ENCODE measurements around the gene GH2.
"Not testable (repeated sequence)": the region's sequence is repeated elsewhere in the genome, so short reads cannot be mapped to it uniquely, and the experiment has no call there.

Gene GH2

DNA sequence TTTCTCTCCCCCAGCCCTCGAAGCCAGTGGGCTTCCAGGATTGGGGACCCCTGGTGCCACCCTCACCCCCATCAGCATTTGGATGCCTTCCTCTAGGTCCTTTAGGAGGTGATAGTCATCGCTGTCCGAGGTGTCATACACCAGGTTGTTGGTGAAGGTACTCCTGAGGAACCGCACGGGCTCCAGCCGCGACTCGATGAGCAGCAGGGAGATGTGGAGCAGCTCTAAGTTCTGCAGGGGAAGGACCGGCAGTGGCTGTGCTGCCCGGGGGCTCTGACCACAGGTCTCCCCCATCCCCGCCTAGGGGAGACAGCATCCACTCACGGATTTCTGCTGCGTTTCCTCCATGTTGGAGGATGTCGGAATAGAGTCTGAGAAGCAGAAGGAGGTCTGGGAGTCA lies 28.4 kb upstream of the GH2 start:
- no peak for DNase-seq

DNA sequence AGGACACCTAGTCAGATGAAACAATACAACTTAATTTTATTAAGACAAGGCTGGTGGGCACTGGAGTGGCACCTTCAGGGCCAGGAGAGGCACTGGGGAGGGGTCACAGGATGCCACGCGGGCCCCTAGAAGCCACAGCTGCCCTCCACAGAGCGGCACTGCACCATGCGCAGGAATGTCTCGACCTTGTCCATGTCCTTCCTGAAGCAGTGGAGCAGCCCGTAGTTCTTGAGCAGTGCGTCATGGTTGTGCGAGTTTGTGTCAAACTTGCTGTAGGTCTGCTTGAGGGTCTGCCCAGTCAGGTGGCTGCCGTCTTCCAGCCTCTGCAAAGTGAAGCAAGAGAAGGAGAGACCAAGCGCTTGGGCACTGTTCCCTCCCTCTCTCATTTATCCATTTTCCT lies 27.8 kb upstream of the GH2 start:
- DNase-seq = not testable (repeated sequence)

DNA sequence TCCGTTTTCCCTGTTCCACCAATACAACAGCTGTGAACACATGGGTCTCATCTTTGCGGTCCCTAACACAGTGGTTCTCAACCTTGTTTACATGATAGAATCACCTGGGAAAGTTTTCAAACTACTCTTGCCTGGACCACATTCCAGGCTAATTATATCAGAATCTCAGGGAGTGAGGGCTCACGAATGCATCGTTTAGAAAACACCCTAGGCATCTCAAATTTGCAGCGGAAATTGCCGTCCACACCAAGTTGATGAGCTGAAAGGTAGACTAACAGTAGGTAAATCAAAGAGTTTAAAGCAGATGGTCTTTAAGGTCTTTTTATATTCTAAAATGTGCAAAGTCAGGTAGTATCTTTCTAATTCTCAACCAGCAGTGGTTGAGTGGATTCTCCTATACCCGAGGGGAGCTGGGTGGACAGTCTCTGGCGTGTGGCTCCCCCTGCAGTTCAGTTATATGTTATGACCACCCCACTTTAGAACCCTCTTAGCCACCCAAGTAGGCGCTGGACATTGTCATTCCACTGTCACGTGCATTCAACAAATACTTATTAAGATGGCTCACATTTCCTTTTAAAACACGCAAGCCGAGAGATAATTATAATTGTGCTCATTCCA lies 25.5 kb upstream of the GH2 start:
- DNase-seq = peak in 1 of 2 experiments; percentile 8

DNA sequence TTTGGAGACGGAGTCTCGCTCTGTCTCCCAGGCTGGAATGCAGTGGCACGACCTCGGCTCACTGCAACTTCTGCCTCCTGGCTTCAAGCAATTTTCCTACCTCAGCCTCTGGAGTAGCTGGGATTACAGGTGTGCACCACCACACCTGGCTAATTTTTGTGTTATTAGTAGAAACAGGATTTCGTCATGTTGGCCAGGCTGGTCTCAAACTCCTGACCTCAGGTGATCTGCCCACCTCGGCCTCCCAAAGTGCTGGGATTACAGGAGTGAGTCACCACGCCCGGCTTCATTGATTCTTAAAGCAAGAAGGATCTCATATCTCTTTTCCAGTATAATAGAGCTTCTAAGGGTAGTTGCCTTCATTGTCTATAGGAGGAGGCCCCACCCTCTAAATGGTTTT lies 23.1 kb upstream of the GH2 start:
- not testable (repeated sequence) for DNase-seq

DNA sequence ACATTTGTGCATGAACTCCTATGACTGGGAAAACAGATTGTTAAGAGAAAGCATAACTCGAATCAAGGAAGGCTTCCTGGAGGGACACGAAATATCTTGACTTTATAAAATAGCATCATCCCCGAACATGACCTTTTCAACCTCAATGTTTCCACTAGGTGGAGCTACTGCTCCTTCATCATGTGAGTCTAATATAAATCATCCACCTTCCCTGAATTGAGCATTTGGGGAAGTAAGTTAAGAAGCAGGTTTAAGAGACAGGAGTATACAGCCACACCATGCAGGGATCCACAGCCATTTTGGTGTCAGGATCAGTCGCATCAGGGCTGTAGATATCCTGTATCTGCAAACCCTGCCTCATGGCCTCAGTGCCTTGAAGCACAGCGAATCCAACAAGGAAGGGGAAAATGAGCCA lies 22.1 kb upstream of the GH2 start:
- not testable (repeated sequence) for DNase-seq

DNA sequence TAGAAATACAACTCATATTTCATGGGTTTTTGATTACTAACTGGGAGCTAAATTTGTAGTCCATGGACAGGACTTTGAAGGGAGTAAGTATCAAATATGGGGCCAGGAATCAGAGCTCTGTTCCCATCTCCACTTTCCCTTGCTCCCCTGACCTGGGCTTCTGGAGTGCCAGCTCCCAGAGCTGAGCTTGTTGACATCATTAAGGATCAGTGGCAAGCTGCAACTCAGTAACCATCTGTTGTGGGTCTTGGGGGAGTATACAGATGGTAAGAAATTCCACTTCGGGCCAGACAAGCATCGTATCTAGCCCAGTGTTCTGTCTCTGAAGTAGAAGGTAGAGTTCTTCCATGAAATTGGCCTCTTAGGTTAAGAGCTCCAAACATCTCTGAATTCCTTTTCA lies 20.2 kb upstream of the GH2 start:
- DNase-seq = not testable (repeated sequence)

DNA sequence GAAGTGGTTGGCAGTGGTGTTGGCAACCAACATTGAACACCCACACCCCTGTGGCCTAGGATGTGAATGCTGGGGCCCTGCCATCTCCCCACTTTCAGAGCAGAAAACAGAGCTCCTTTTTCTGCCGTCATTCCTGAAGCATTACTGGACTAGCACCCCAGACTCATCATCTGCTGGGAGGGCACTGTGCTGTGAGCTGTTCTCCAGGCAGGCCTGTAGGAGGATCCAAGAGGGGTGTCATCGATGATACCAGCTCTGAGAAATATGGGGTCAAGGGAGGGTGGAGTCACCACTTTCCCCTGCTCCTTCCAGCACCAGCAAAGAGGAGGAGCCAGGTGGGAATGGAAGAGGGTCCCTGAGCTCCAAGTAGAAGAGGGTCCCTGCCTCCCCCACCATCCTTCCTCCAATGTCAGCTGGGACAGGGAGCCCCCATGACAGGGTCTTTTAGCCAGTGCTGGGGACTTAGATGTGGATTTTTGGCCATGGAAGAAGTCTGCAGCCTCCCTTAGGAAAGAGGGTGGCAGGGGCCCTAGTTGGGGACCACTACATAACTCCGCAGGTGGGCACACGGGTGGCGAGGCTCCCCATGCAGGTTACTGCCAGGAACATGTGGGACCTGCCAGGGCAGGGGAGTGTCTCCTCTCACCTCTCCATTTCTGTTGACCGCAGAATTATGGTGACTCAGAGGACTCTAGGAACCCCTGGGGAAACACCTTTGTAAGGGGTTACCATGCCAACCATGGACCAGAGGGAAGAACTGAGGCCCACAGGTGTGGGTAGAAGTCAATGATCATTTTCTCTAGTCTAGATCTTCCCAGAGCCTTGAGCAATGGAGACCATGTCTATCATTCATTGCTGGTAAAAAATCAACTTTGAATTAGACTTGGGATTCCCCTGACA lies 17.4 kb upstream of the GH2 start:
- DNase-seq = not testable (repeated sequence)

DNA sequence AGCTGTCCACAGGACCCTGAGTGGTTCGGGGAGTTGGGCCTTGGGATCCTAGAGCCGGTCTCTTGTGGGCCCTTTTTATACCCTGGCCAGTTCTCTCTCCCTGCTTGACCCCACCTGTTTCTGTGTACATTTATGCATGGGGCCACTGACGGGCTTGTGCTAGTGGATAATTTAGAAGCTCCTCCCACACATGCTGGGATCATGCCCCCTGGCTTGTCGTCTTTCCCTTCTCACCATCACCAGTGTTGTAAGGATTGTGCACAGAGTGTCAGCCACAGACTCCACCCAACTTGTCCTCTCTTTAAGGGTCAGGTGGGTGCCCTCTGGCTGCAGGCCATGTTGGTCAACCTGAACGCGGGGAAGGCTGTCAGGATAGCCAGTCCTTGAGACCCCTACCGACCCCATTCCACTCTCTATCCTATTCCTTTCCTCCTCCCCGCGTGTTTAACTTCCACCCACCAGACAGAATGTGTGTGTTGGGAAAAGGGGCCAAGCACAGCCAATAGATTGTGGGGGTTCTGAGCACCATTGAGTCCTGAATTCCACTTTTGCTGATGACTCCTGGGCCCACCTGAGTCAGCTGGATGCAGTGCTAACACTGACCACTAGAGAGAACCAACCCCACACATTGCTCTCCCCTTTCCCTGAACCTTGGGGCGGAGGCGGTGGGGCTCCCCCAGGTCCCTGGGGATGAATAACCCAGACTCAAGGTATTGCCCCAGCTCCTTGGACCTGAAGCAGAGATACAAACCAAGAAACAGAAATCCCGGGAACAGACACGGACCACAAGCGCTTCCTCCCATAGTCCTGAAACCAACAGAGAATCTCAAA lies 15.0 kb upstream of the GH2 start, which contains the start of gene CSH1:
Gene CSH1 (minus strand): TSS at position 51 of the 831 bp plus-strand sequence. CDS start 63 bp downstream, outside the sequence.
- not testable (repeated sequence) for DNase-seq

DNA sequence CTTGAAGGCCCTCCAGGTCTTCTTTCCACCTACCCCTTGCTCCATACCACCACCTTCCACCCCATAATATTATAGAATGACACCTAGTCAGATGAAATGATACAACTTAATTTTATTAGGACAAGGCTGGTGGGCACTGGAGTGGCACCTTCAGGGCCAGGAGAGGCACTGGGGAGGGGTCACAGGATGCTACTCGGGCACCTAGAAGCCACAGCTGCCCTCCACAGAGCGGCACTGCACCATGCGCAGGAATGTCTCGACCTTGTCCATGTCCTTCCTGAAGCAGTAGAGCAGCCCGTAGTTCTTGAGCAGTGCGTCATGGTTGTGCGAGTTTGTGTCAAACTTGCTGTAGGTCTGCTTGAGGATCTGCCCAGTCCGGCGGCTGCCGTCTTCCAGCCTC lies 13.1 kb upstream of the GH2 start:
- not testable (repeated sequence) for DNase-seq

DNA sequence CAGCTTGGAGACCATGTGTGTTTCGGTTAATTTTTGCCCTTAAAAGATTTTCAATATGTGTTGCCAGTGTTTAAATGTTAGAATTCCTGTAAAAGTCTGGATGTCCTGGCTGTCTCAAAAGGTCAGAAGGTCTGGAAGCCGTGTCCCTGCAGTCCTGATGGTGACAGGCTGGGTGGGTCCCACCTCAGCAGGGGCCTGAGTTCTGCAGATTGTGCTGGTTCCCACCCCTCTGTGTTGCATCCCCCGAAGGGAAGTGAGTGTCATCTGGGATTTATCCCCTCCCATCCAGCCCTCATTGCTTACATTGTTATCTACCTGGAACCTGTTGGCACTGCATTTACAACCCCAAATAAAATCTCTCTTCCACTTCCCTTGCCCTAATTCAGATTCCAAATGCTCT lies 12.3 kb upstream of the GH2 start:
- not testable (repeated sequence) for DNase-seq

DNA sequence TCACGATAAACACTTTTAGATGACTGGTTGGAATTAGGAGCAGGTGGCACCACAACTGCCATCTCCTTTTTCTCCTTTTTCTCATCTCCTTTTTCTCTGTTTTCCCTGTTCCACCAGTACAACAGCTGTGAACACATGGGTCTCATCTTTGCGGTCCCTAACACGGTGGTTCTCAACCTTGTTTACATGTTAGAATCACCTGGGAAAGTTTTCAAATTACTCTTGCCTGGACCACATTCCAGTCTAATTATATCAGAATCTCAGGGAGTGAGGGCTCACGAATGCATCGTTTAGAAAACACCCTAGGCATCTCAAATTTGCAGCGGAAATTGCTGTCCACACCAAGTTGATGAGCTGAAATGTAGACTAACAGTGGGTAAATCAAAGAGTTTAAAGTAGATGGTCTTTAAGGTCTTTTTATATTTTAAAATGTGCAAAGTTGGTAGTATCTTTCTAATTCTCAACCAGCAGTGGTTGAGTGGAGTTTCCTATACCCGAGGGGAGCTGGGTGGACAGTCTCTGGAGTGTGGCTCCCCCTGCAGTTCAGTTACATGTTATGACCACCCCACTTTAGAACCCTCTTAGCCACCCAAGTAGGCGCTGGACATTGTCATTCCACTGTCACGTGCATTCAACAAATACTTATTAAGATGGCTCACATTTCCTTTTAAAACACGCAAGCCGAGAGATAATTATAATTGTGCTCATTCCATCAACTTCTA lies 10.7 kb upstream of the GH2 start:
- not testable (repeated sequence) for DNase-seq

DNA sequence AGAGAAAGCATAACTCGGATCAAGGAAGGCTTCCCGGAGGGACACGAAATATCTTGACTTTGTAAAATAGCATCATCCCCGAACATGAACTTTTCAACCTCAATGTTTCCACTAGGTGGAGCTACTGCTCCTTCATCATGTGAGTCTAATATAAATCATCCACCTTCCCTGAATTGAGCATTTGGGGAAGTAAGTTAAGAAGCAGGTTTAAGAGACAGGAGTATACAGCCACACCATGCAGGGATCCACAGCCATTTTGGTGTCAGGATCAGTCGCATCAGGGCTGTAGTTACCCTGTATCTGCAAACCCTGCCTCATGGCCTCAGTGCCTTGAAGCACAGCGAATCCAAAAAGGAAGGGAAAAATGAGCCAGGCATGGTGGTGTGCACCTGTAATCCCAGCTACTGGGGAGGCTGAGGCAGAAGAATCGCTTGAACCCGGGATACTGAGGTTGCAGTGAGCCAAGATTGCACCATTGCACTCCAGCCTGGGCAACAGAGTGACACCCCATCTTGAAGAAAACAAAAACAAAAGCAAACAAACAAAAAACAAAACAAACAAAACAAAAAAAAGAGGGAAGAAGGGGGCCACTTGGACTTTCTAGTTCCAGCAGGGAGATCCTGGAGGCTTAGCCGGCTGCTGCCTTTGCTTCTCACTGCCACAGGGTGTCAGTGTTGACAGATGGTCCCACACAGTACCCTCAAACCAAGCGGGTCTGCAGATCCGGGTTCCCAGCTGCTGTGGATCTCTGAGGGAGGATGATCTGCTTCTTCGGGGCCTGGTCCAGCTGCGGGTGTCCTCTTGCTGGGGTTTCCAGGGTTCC lies 7.5 kb upstream of the GH2 start:
- peak in 1 of 2 experiments; percentile 29 for DNase-seq

DNA sequence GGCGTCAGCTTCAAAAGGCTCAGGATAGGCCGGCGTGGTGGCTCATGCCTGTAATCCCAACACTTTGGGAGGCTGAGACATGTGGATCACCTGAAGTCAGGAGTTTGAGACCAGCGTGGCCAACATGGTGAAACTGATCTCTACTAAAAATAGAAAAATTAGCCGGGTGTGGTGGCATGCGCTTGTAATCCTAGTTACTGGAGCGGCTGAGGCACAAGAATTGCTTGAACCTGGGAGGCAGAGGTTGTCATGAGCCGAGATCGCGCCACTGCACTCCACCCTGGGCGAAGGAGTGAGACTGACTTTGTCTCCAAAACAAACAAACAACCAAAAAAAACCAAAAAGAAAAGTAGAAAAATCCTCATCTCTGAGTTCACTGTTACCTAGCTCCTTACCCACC lies 3.4 kb upstream of the GH2 start:
- not testable (repeated sequence) for DNase-seq

DNA sequence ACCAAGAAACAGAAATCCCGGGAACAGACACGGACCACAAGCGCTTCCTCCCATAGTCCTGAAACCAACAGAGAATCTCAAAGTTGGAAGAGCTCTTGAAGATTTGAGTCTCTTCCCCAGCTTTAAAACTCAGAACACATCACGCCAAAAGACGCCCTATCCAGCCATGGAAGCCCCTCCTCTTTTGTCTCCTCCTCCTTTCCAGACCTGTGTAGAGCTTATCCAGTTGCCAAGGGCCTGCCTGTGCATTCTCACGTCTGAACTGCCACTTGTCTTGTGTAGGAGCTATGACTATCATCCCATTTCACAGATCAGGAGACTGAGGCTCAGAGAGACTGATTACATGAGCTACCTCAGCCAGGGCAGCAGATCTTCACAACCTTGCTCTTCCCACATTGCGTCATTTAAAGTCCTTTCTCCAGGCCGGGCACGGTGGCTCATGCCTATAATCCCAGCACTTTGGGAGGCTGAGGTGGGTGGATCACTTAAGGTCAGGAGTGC lies 932 bp upstream of the GH2 start:
- DNase-seq = not testable (repeated sequence)

DNA sequence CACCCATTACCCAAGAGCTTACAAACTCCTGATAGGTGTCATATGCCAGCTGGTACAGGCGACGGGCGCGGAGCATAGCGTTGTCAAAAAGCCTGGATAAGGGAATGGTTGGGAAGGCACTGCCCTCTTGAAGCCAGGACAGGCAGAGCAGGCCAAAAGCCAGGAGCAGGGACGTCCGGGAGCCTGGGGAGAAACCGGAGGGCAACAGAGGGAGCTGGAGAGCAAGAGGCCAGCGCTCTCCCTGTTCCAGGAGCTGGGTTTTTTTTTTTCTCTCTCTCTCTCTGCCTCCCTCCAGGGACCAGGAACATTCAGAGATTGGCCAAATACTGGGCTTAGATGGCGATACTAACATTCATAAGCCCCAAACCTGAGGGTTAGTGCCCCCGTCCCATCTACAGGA lies 407 bp downstream of the GH2 start:
- not testable (repeated sequence) for DNase-seq

DNA sequence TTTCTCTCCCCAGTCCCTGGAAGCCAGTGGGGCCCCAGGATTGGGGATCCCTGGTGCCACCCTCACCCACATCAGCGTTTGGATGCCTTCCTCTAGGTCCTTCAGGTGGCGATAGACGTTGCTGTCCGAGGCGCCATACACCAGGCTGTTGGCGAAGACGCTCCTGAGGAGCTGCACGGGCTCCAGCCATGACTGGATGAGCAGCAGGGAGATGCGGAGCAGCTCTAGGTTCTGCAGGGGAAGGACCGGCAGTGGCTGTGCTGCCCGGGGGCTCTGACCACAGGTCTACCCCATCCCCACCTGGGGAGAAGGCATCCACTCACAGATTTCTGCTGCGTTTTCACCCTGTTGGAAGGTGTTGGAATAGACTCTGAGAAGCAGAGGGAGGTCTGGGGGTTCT lies 1.0 kb downstream of the GH2 start:
- no peak for DNase-seq

DNA sequence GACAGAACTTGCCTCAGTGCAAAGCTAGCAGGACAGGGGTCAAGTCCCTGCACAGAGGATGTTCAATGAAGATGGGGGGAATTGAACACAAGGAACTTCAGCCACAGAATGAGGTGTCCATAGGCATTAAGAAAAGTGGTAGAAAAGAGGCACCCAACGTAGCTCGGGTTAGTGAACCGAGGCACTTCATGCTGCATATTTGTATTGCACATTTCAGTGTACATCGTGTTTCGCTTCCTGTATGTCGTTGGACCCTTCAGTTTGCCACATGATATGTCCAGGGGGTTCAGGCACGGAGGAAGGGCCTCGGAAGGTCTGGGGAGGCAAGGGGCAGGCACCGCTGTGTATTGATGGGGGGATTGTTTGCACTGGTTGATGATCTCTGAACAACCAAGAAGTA lies 3.3 kb downstream of the GH2 start:
- not testable (repeated sequence) for DNase-seq

DNA sequence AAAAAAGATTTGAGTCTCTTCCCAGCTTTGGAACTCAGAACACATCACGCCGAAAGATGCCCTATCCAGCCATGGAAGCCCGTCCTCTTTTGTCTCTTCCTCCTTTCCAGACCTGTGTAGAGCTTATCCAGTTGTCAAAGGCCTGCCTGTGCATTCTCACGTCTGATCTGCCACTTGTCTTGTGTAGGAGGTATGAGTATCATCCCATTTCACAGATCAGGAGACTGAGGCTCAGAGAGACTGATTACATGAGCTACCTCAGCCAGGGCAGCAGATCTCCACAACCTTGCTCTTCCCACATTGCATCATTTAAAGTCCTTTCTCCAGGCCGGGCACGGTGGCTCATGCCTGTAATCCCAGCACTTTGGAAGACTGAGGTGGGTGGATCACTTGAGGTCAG lies 7.1 kb downstream of the GH2 start:
- DNase-seq = not testable (repeated sequence)

DNA sequence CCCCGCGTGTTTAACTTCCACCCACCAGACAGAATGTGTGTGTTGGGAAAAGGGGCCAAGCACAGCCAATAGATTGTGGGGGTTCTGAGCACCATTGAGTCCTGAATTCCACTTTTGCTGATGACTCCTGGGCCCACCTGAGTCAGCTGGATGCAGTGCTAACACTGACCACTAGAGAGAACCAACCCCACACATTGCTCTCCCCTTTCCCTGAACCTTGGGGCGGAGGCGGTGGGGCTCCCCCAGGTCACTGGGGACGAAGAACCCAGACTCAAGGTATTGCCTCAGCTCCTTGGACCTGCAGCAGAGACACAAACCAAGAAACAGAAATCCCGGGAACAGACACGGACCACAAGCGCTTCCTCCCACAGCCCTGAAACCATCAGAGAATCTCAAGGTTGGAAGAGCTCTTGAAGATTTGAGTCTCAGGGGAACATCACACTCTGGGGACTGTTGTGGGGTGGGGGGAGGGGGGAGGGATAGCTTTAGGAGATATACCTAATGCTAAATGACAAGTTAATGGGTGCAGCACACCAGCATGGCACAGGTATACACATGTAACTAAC lies 7.6 kb downstream of the GH2 start:
- not testable (repeated sequence) for DNase-seq

DNA sequence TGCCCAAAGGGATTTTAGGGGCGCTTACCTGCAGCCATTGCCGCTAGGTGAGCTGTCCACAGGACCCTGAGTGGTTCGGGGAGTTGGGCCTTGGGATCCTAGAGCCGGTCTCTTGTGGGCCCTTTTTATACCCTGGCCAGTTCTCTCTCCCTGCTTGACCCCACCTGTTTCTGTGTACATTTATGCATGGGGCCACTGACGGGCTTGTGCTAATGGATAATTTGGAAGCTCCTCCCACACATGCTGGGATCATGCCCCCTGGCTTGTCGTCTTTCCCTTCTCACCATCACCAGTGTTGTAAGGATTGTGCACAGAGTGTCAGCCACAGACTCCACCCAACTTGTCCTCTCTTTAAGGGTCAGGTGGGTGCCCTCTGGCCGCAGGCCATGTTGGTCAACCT lies 8.2 kb downstream of the GH2 start, which contains the start of gene CSH2:
Gene CSH2 (minus strand): TSS at position 101 of the 400 bp plus-strand sequence. CDS start 63 bp downstream, at position 38.
- not testable (repeated sequence) for DNase-seq
